Hepatocyte (in vitro differentiated cells): Measurements from ENCODE around the gene RESP18.

ENCODE experiments used
- CTCF ChIP-seq: fragments of 200-600 bp; sonication (generic); IDR thresholded peaks from 2 replicates; pipeline ENCODE4 v1.5.1; 2016; ENCODE audit warnings: antibody characterized with exemption, mild to moderate bottlenecking; ENCODE audit not compliant: poor library complexity
- EZH2 ChIP-seq: fragments of 200-600 bp; sonication (generic); IDR thresholded peaks from 2 replicates; pipeline ENCODE4 v1.6.1; 2016; ENCODE audit warnings: antibody characterized with exemption, mild to moderate bottlenecking, borderline replicate concordance
- EZH2phosphoT487 ChIP-seq: fragments of 200-600 bp; sonication (generic); IDR thresholded peaks from one replicate; pipeline ENCODE4 v1.6.1; 2018; ENCODE audit warnings: antibody characterized with exemption, mild to moderate bottlenecking, low read depth, moderate library complexity; ENCODE audit not compliant: unreplicated experiment, severe bottlenecking

GRCh38 chr2:219289537-219290361 lies 42.8 kb downstream of the RESP18 start:
- TF ChIP-seq CTCF: no peak
- no peak for TF ChIP-seq EZH2
- no peak for TF ChIP-seq EZH2phosphoT487
